Measurements from ENCODE around the gene UNC45B. TPM values are rescaled to one million over a fixed set of nuclear protein-coding genes. Genes with fewer than 3 reads are reported as not detected.
"Not testable (repeated sequence)": the region's sequence is repeated elsewhere in the genome, so short reads cannot be mapped to it uniquely, and the experiment has no call there.

The UNC45B gene
- total RNA-seq, 1 experiment from 2014 or later = not detected

- ChIA-PET CTCF (no interaction called here), POLR2A (interaction anchor here (0.5 kb wide), 1 partner anchor 579 kb away, joined by 3 read pairs; no protein-coding TSS in a partner anchor)
- intact Hi-C loops (cut with micrococcal nuclease; ENCODE audit: unreplicated experiment) = no loop called here
- Mint-ChIP-seq H3K36me3 (ENCODE audit: insufficient read depth, unreplicated experiment) (no peaks in the 10 kb centered on the region), H3K27me3 (ENCODE audit: insufficient read depth, unreplicated experiment) (peaks cover 4% of the 10 kb centered on the region), H3K4me1 (ENCODE audit: low read depth, unreplicated experiment) (peaks cover 6% of the 10 kb centered on the region), H3K4me3 (ENCODE audit: unreplicated experiment) (no peak overlapping the region), H3K9me3 (ENCODE audit: unreplicated experiment) (no peaks in the 10 kb centered on the region), H3K27ac (ENCODE audit: unreplicated experiment) (no peak overlapping the region)
- TF ChIP-seq CTCF (IDR thresholded peaks at IDR 0.05; ENCODE audit: insufficient read depth in 1 of 2, low read depth in 1 of 2, low read length in 1 of 2, severe bottlenecking in 1 of 2, unreplicated experiment in 1 of 2) = no peak
- Histone ChIP-seq H3K4me1 (0 out of 2 replicates have a peak, but pooled peaks cover 4% of the 10 kb centered on the region), H3K9me3 (no peaks in the 10 kb centered on the region), H3K27me3 (replicated peaks; ENCODE audit: control insufficient read depth, insufficient read depth, low read length) (no peaks in the 10 kb centered on the region; the same call in 1 of the 2 replicates), H3K4me3 (ENCODE audit: low read depth, low read length) (no peak overlapping the region), H3K36me3 (ENCODE audit: control insufficient read depth, insufficient read depth, low read length) (no peaks in the 10 kb centered on the region)
- DNase-seq = no peak
- no TSS peak for BruUV-seq (replicated peaks)
Measured at GRCh38 chr17:35169835-35170363, 22.3 kb downstream of the UNC45B start.

- no peaks in the 10 kb centered on the region for H3K36me3 Mint-ChIP-seq (ENCODE audit: insufficient read depth, unreplicated experiment)
- ChIA-PET CTCF (interaction anchor here (0.7 to 0.9 kb wide), 2 partner anchors 362 to 368 kb away, joined by 3 to 6 read pairs; no protein-coding TSS in a partner anchor), POLR2A (no interaction called here)
- intact Hi-C loops (cut with micrococcal nuclease; ENCODE audit: unreplicated experiment) = loop anchor here (1.0 kb wide), 1 partner anchor 362 kb away; no protein-coding TSS in a partner anchor
- DNase-seq = no peak
- H3K27me3 ChIP-seq (replicated peaks; ENCODE audit: control insufficient read depth, insufficient read depth, low read length) = no peaks in the 10 kb centered on the region; the same call in 1 of the 2 replicates
- BruUV-seq (replicated peaks) = no TSS peak
- no peak overlapping the region for H3K27ac Mint-ChIP-seq (ENCODE audit: unreplicated experiment)
- no peaks in the 10 kb centered on the region for H3K9me3 ChIP-seq
- peaks cover 3% of the 10 kb centered on the region for H3K27me3 Mint-ChIP-seq (ENCODE audit: insufficient read depth, unreplicated experiment)
- no peaks in the 10 kb centered on the region for H3K36me3 ChIP-seq (ENCODE audit: control insufficient read depth, insufficient read depth, low read length)
- H3K4me3 Mint-ChIP-seq (ENCODE audit: unreplicated experiment) = no peak overlapping the region
- H3K9me3 Mint-ChIP-seq (ENCODE audit: unreplicated experiment) = no peaks in the 10 kb centered on the region
- H3K4me3 ChIP-seq (ENCODE audit: low read depth, low read length) = no peak overlapping the region
- H3K4me1 ChIP-seq = 0 out of 2 replicates have a peak, but pooled peaks cover 7% of the 10 kb centered on the region
- H3K4me1 Mint-ChIP-seq (ENCODE audit: low read depth, unreplicated experiment) = peaks cover 3% of the 10 kb centered on the region
- TF ChIP-seq CTCF (IDR thresholded peaks at IDR 0.05; ENCODE audit: insufficient read depth in 1 of 2, low read depth in 1 of 2, low read length in 1 of 2, severe bottlenecking in 1 of 2, unreplicated experiment in 1 of 2) = no peak
Measured at GRCh38 chr17:35170968-35171771, 23.6 kb downstream of the UNC45B start.

- no peak for TF ChIP-seq CTCF (IDR thresholded peaks at IDR 0.05; ENCODE audit: insufficient read depth in 1 of 2, low read depth in 1 of 2, low read length in 1 of 2, severe bottlenecking in 1 of 2, unreplicated experiment in 1 of 2)
- Mint-ChIP-seq H3K9me3 (ENCODE audit: unreplicated experiment) (no peaks in the 10 kb centered on the region), H3K36me3 (ENCODE audit: insufficient read depth, unreplicated experiment) (no peaks in the 10 kb centered on the region), H3K27ac (ENCODE audit: unreplicated experiment) (no peak overlapping the region), H3K27me3 (ENCODE audit: insufficient read depth, unreplicated experiment) (peaks cover 3% of the 10 kb centered on the region), H3K4me1 (ENCODE audit: low read depth, unreplicated experiment) (no peaks in the 10 kb centered on the region), H3K4me3 (ENCODE audit: unreplicated experiment) (no peak overlapping the region)
- BruUV-seq (replicated peaks) = no TSS peak
- H3K9me3 ChIP-seq = no peaks in the 10 kb centered on the region
- 0 out of 2 replicates have a peak, but pooled peaks cover 7% of the 10 kb centered on the region for H3K4me1 ChIP-seq
- H3K36me3 ChIP-seq (ENCODE audit: control insufficient read depth, insufficient read depth, low read length) = no peaks in the 10 kb centered on the region
- intact Hi-C loops (cut with micrococcal nuclease; ENCODE audit: unreplicated experiment) = loop anchor here (1.0 kb wide), 1 partner anchor 361 kb away; no protein-coding TSS in a partner anchor
- no peaks in the 10 kb centered on the region; the same call in 1 of the 2 replicates for H3K27me3 ChIP-seq (replicated peaks; ENCODE audit: control insufficient read depth, insufficient read depth, low read length)
- CTCF ChIA-PET = no interaction called here
- POLR2A ChIA-PET = no interaction called here
- H3K4me3 ChIP-seq (ENCODE audit: low read depth, low read length) = no peak overlapping the region
- no peak for DNase-seq
Measured at GRCh38 chr17:35171834-35172233, 24.2 kb downstream of the UNC45B start.

GRCh38 chr17:35172321-35172720, 24.7 kb downstream of the UNC45B start:
- DNase-seq; H3K4me1 Mint-ChIP-seq (ENCODE audit: low read depth, unreplicated experiment); H3K4me1 ChIP-seq; H3K9me3 Mint-ChIP-seq (ENCODE audit: unreplicated experiment); H3K27me3 ChIP-seq (replicated peaks; ENCODE audit: control insufficient read depth, insufficient read depth, low read length); CTCF ChIA-PET; H3K4me3 Mint-ChIP-seq (ENCODE audit: unreplicated experiment); POLR2A ChIA-PET; H3K36me3 Mint-ChIP-seq (ENCODE audit: insufficient read depth, unreplicated experiment); H3K27me3 Mint-ChIP-seq (ENCODE audit: insufficient read depth, unreplicated experiment); H3K9me3 ChIP-seq; intact Hi-C loops (cut with micrococcal nuclease; ENCODE audit: unreplicated experiment); BruUV-seq (replicated peaks); H3K27ac Mint-ChIP-seq (ENCODE audit: unreplicated experiment); H3K4me3 ChIP-seq (ENCODE audit: low read depth, low read length); H3K36me3 ChIP-seq (ENCODE audit: control insufficient read depth, insufficient read depth, low read length): not testable (repeated sequence)

Data from Caco-2 (cell line).